Medulla oblongata (tissue), 1 donor: ENCODE measurements around the gene IL1R2.

Experiments
- DNase-seq: peaks from one replicate; pipeline ENCODE4 v3.0.0-alpha.2; 2015; ENCODE audit errors: extremely low spot score

The IL1R2 gene

DNA sequence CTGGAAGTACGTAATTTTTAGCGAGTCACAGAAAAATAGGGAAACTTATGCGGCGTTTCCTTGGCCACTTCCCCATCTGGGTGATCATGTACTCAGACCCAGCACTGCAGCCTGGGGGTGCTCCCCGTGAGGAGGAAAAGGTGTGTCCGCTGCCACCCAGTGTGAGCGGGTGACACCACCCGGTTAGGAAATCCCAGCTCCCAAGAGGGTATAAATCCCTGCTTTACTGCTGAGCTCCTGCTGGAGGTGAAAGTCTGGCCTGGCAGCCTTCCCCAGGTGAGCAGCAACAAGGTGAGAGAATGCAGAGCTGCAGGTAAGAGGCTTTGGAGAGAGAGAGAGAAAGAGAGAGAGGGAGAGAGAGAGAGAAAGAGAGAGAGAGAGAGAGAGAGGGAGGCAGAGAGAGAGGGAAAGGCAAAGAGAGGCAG, at the start of gene IL1R2:
Gene IL1R2, plus strand, starts transcription at position 240 of the 425 bp plus-strand sequence. CDS start 16,616 bp downstream, outside the sequence.
- peak; percentile 17 for DNase-seq

- DNase-seq: no peak
Measured at GRCh38 chr2:101942851-101943250, 48.9 kb upstream of the IL1R2 start.

- DNase-seq: no peak
Measured at GRCh38 chr2:101946372-101947039, 45.3 kb upstream of the IL1R2 start.

GRCh38 chr2:101947374-101947773, 44.4 kb upstream of the IL1R2 start:
- no peak for DNase-seq

GRCh38 chr2:101948625-101949155, 43.1 kb upstream of the IL1R2 start:
- DNase-seq: no peak

GRCh38 chr2:101949304-101949703, 42.5 kb upstream of the IL1R2 start:
- DNase-seq: no peak

DNA sequence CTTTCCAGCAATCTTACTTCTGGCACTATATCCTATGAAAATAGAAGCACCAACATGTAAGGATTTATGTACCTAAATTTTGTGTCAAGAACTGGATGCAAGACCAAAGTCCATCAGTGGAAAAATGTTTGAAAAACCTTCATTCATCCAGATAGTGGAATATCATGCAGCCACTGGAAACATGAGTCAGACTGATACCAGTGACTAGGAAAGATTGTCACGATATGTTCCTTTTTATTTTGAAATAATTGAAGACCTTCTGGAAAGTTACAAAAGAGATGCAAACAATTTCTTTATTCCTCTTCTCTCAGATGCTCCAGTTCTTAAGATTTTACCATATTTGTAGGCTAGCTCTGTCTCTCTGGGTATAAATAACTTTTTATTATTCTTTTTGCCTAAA, 40.5 kb upstream of the IL1R2 start:
- no peak for DNase-seq

DNA sequence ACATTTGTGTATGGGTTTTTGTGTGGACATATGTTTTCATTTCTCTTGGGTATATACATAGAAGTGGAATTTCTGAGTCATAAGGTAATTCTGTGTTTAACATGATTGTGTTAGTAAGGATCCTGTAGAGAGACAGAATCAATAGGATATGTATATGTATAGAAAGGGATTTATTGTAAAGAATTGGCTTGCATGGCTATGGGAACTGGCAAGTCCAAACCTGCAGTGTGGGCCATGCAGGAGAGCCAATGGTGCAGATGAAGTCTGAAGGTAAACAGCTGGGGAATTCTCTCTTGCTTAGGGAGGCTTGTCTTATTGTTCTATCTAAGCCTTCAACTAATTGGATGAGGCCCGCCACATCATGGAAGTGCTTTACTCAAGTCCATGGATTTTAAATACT, 39.2 kb upstream of the IL1R2 start:
- no peak for DNase-seq

DNA sequence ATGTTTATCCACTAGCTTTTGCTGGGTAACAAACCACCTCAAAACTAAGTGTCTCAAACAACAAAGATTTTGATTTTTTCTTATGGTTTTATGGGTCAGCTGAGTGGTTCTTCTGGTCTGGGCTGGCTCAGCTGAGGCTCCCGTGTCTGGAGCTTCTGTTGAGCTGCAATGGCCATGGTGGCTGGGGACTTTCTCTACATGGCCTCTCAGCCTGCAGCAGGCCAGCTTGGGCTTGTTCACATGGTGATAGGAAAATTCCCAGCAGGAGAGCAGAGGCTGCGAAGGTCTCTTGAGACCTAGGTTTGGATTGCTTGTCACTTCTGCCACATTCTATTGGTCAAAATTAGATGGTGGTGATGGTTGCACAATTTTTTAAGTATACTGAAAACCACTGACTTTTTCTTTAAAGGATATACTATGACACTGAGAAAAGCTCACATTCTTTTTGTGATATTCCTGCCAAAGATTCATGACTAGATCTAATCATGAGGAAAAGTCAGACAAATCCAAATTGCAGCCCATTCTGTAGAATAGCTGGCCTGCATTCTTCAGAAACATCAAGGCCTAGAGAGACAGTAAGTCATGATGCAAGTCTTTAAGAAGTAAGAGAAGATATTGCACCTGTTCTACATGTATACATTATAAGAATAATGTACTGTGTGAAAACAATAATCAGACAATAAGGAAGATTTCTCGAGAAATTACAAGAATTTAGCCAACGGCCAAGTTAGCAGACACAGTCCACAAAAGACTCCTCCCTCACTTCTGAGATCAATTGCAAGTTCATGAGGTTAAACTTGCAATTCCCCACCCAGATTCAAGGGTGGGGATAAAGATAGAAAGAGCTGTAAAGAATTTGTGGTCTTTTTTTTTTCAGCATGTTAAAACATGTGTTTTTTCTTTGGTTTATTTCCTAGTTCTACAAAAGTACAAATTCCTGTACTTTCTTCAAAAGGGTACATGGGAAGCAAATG, 35.0 kb upstream of the IL1R2 start:
- no peak for DNase-seq

DNA sequence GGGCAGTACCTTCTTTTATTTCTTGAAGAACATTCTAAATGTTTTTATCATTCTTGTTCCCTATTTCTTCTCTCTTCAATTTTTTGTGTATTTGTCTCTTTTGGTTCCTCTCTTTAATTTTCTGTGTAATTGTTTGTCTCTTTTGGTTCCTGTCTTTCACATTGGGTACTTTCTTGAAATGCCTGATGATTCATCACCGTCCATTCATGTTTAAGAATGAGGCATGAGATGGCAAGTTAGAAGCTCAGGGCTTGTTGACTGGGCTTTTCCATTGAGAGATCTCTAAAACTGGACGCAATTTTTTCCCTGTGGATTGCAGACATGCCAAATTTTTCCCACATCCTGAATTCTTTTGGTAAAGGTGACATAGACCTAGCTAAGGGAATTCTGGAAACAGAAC, 33.7 kb upstream of the IL1R2 start:
- DNase-seq: no peak

- no peak for DNase-seq
Measured at GRCh38 chr2:101960819-101961337, 30.9 kb upstream of the IL1R2 start.

DNA sequence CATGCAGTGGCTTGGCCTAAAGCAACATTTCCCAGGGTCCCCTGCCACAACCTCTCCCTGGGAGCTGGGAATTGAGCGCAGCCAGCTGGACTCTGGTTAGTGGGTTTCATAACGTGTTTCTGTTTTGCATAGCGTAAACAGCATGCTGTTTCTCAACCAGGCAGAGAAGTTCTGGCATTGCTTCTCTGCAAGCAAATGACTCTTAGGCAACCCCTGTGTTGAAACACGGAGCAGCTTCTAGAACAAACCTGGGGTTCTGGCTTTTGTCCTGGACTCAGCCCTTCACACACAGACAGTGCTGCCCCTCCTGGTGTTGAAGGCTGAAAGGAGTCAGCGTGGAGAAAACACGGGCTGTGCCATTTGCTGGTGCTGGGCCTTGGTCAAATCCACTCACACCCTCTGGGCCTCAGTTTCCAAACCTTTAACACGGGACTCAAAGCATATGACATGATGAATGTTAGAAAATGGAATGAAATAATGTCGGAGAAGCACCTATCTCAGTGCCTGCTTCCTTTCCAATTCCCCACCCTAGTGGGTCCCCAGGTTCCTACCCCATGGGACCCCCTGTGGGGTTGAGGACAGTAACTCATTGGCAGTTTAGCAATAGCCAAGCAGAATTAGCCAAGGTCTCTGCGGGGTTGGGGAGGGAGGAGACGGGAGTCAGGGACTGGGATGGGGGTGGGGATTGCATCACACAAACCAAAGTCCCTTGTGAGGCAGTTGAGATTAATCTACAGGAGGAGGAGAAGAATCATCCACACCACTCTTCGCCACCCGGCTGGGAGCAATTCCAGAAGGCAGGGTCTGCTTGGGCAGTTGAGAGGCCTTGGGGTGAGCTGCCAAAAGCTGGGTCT, 30.2 kb upstream of the IL1R2 start:
- DNase-seq: peak; percentile 90

DNA sequence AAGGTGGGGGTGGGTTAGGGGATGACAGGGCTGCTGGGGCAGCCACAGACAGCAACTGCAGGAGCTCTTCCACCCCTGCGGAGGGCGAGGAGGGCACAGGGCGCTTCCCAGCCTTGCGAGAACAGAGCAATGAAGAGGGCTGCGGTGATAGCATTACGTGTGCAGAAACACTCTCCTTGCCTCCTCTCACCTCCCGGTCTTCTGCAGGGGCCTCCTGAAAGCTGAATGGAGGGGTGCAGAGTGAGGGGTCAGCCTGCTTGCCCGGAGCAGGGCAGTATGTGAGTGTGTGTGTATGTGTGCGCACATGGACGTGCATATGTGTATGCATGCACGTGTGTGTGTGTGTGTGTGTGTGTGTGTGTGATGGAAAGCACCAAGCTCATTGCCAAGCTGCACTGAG, 29.5 kb upstream of the IL1R2 start:
- DNase-seq: no peak

DNA sequence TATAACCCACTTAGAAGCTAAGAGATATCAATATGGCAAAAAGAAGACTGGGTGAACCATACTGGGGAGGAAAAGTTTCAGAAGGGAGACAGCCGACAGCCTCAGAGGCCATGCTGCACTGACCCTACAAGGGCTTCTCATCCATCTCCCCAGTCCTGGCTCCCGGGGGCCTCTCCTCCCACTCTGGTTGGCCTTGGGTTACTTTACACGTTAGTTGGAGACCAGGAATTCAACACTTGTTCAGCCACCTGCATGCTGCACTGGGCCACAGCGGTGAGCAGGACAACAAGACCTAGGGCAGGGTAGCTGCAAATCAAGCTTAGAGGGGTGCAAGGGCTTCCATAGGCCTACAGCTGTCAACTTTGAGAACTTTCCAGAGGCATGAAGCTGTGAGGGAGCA, 28.6 kb upstream of the IL1R2 start:
- DNase-seq: no peak

GRCh38 chr2:101967826-101968513, 23.8 kb upstream of the IL1R2 start:
- DNase-seq: peak; percentile 41

DNA sequence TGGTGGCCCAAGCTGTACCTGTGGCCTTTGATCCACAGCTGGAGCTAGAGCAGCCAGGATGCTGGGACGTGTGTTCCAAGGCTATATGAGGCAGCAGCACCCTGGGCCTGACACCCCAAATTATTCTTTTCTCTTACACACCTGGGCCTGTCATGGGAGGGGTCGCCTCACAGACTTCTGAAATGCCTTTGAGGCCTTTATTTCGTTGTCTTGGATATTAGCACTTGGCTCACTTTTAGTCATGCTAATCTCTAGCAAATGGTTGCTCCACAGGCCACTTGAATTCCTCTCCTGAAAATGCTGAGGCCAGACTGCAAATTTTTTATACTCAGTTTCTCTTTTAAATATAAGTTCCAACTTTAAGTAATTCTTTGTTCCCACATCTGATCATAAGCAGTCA, 22.0 kb upstream of the IL1R2 start:
- DNase-seq: no peak

- no peak for DNase-seq
Measured at GRCh38 chr2:101970901-101971300, 20.9 kb upstream of the IL1R2 start.

GRCh38 chr2:101971836-101972235, 19.9 kb upstream of the IL1R2 start:
- DNase-seq: no peak

- DNase-seq: peak; percentile 36
Measured at GRCh38 chr2:101972621-101973434, 18.9 kb upstream of the IL1R2 start.

DNA sequence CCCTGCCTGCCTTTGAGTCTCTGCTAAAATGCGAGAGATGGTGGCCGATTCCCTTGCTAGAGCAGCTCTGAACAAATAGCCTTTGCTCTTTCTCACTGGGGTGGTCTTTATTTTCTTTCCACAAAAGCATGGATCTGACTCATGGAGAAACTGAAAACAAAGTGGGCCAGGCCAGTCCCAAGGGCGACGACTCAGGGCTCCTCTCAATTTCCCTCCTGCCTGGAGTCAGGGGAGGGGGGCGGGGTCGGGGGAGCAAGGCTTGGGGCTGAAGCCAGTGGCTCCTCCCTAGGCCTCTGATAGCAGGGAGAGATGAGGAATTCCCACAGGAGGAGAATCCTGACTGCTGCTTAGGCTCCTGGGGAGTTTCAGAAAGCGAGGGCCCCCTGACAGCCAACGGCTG, 17.1 kb upstream of the IL1R2 start:
- no peak for DNase-seq
